Measurements from ENCODE around the gene RGS17. TPM values are rescaled to one million over a fixed set of nuclear protein-coding genes. Genes with fewer than 3 reads are reported as not detected.

Gene RGS17
- total RNA-seq, 1 experiment from 2014 or later, result 3.2 TPM

DNA sequence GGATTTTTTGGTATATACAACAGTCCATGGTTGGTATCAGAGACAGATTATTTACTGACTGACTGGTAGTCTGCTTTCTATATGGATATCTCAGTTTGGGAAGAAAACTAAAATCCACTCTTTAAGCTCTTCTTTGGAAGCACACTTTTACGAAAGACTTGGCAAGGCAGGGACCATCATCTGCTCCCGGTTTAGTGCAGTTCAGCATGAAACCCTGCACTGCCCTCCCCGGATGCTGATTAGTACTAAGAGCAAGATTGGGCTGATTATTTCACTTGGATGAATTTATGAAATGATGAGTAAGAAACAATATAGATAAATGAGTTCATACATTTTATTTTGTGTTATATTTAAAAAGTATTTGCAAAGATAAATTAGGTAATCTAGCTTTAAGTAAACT is 56.3 kb downstream of the RGS17 start:
- Histone ChIP-seq H3K23me2 (ENCODE audit: insufficient read length, low read depth, low read length, poor library complexity, severe bottlenecking) (no peaks in the 10 kb centered on the region), H3K27me3 (ENCODE audit: insufficient read depth, low read length) (no peaks in the 10 kb centered on the region), H3K18ac (ENCODE audit: insufficient read length, low read depth, low read length) (no peak overlapping the region), H3K4me2 (ENCODE audit: insufficient read depth, insufficient read length, low read length) (no peak overlapping the region), H4K91ac (ENCODE audit: insufficient read length, low read depth, low read length) (no peak overlapping the region), H4K8ac (replicated peaks; ENCODE audit: insufficient read length, low read depth, low read length) (no peak overlapping the region), H3T11ph (ENCODE audit: low read length) (no peak overlapping the region), H2AFZ (ENCODE audit: low read length) (no peak overlapping the region), H3K79me2 (ENCODE audit: insufficient read depth, low read length) (no peaks in the 10 kb centered on the region), H3K4ac (ENCODE audit: low read depth, low read length) (no peak overlapping the region), H2BK5ac (ENCODE audit: insufficient read length, low read length) (no peak overlapping the region), H2BK12ac (ENCODE audit: insufficient read length, low read depth, low read length) (no peak overlapping the region), H3K23ac (ENCODE audit: insufficient read length, low read depth, low read length) (no peak overlapping the region), H2BK120ac (ENCODE audit: low read depth, low read length, poor library complexity, severe bottlenecking) (no peak overlapping the region), H3K14ac (ENCODE audit: insufficient read depth, low read length) (no peak overlapping the region), H4K5ac (ENCODE audit: insufficient read length, low read depth, low read length) (no peak overlapping the region), H3K27ac (ENCODE audit: insufficient read length, low read depth, low read length) (no peak overlapping the region), H2BK15ac (ENCODE audit: low read depth, low read length) (no peak overlapping the region), H3K56ac (ENCODE audit: insufficient read length, low read depth, low read length) (no peak overlapping the region), H3K79me1 (ENCODE audit: insufficient read depth, low read depth, low read length, poor library complexity, severe bottlenecking) (no peaks in the 10 kb centered on the region), H3K9me3 (ENCODE audit: control insufficient read depth, low read depth, low read length) (no peaks in the 10 kb centered on the region), H2AK5ac (ENCODE audit: insufficient read length, low read length) (no peak overlapping the region), H4K20me1 (ENCODE audit: control insufficient read depth, insufficient read depth, insufficient read length) (no peaks in the 10 kb centered on the region), H2BK20ac (ENCODE audit: low read depth, low read length, poor library complexity, severe bottlenecking) (no peak overlapping the region), H3K4me1 (ENCODE audit: insufficient read depth, low read length) (no peaks in the 10 kb centered on the region), H3K9ac (ENCODE audit: extremely low read depth, insufficient read length, low read length) (no peak overlapping the region)
- Mint-ChIP-seq H3K9me3 (no peaks in the 10 kb centered on the region), H3K36me3 (ENCODE audit: insufficient read depth in 1 of 3, low read depth in 3 of 3) (no peaks in the 10 kb centered on the region), H3K27me3 (ENCODE audit: low read depth) (no peaks in the 10 kb centered on the region), H3K4me1 (peaks cover 6 to 7% of the 10 kb centered on the region in 2 experiments), H3K4me3 (no peak overlapping the region), H3K27ac (no peak overlapping the region; a peak in 1 of 7 replicates)
- DNase-seq, result no peak
- no peak for TF ChIP-seq CTCF (conservative IDR thresholded peaks at IDR 0.05)
- no CpG with 5 or more reads among the region's 3 CpGs for WGBS (ENCODE audit: extremely low coverage, insufficient read length, low lambda C conversion rate)
